HFFc6 (cell line): Measurements from ENCODE around the gene VSIG10L2. TPM values are rescaled to one million over a fixed set of nuclear protein-coding genes. Genes with fewer than 3 reads are reported as not detected.

Experiments used
- DNase-seq: peaks from one replicate; pipeline ENCODE4 v3.0.0-alpha.2; 2018
- H3K27ac Mint-ChIP-seq: 2 replicates; pipeline ENCODE4 v1.8.0; 2020; ENCODE audit warnings: mild to moderate bottlenecking, mixed read lengths
- H3K27me3 Mint-ChIP-seq: 2 replicates; pipeline ENCODE4 v1.8.0; 2021; ENCODE audit warnings: mild to moderate bottlenecking, moderate library complexity, mixed read lengths; ENCODE audit not compliant: insufficient read depth
- H3K36me3 Mint-ChIP-seq: 2 replicates; pipeline ENCODE4 v1.8.0; 2021; ENCODE audit warnings: low read depth, mixed read lengths
- H3K4me1 Mint-ChIP-seq: 2 replicates; pipeline ENCODE4 v1.8.0; 2020; ENCODE audit warnings: low read depth, mixed read lengths
- H3K4me3 Mint-ChIP-seq: 2 replicates; pipeline ENCODE4 v1.8.0; 2020; ENCODE audit warnings: mild to moderate bottlenecking, moderate library complexity, mixed read lengths
- H3K9me3 Mint-ChIP-seq: 2 replicates; pipeline ENCODE4 v1.8.0; 2020; ENCODE audit warnings: mild to moderate bottlenecking, mixed read lengths
- total RNA-seq, 6 experiments: library from RNA; stranded (reverse); fragmentation: NEBNext Ultra II Directional; extraction: Animal tissue kit (Norgen Biotek cat#: 25700); gene quantifications; 2 replicates in 1 of 6; 3 replicates in 5 of 6; pipeline ENCODE4 v1.2.3, GENCODE V29; 2021
- TF ChIP-seq, protein P1 (sequence below): fragments of 200-600 bp; sonication (generic); IDR thresholded peaks from 2 replicates; pipeline ENCODE4 v1.5.0; 2021; ENCODE audit warnings: antibody characterized with exemption, mild to moderate bottlenecking

Gene VSIG10L2
- total RNA-seq, 6 experiments from 2014 or later = not detected

DNA sequence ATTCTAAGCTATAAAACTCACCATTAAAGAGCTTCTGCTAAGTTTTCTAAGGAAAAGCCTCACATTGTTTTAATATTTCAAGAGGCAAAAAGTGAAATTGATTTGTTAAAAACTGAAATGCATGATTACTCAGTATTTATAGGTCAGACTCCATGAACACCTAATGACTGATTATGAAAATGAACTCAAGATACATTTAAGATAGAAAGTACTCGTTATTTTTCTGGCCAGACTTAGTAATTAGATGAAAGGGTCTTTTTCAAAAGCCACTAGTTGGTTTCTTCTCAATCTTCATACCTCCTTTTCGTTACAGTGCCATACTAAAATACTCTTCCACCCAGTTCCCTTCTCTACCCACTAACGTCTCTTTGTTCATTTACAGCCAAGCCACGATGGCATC lies 56.3 kb downstream of the VSIG10L2 start:
- Mint-ChIP-seq H3K4me1 (peaks cover 2% of the 10 kb centered on the region; the same call in 1 of the 2 replicates), H3K4me3 (no peak overlapping the region), H3K27ac (no peak overlapping the region), H3K27me3 (peaks cover 7% of the 10 kb centered on the region), H3K9me3 (no peaks in the 10 kb centered on the region), H3K36me3 (no peaks in the 10 kb centered on the region)
- no peak for DNase-seq
- TF ChIP-seq, protein P1, sequence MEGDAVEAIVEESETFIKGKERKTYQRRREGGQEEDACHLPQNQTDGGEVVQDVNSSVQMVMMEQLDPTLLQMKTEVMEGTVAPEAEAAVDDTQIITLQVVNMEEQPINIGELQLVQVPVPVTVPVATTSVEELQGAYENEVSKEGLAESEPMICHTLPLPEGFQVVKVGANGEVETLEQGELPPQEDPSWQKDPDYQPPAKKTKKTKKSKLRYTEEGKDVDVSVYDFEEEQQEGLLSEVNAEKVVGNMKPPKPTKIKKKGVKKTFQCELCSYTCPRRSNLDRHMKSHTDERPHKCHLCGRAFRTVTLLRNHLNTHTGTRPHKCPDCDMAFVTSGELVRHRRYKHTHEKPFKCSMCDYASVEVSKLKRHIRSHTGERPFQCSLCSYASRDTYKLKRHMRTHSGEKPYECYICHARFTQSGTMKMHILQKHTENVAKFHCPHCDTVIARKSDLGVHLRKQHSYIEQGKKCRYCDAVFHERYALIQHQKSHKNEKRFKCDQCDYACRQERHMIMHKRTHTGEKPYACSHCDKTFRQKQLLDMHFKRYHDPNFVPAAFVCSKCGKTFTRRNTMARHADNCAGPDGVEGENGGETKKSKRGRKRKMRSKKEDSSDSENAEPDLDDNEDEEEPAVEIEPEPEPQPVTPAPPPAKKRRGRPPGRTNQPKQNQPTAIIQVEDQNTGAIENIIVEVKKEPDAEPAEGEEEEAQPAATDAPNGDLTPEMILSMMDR = no peak

Other genes with a start within 250 kb of the VSIG10L2 start
- not detected for gene PATE1, start 199.8 kb upstream of the VSIG10L2 start, total RNA-seq
- gene PATE2, start 167.2 kb upstream of the VSIG10L2 start, total RNA-seq = under 1 TPM in 1 of 6 experiments, not detected in 5; 0.11 TPM
- gene PATE3, start 157.9 kb upstream of the VSIG10L2 start, total RNA-seq = not detected
- not detected for gene PATE4, start 112.7 kb upstream of the VSIG10L2 start, total RNA-seq
- gene HYLS1, start 58.4 kb upstream of the VSIG10L2 start, total RNA-seq = 10 to 100 TPM in 4 of 6 experiments, 1 to 10 TPM in 2; 5.7 to 13.5 (median 12.7) TPM
- gene PUS3, start 42.8 kb upstream of the VSIG10L2 start, total RNA-seq = 10 to 100 TPM in 3 of 6 experiments, 1 to 10 TPM in 3; 7.5 to 13.6 (median 10.3) TPM
- gene DDX25, start 41.5 kb upstream of the VSIG10L2 start, total RNA-seq = not detected
- 1 to 10 TPM; 1.3 to 2.0 (median 1.9) TPM for gene CDON, start 116.8 kb downstream of the VSIG10L2 start, total RNA-seq